Keratinocyte (primary cell): ENCODE results near the gene PRDX5. TPM values are rescaled to one million over a fixed set of nuclear protein-coding genes. Genes with fewer than 3 reads are reported as not detected.

Source experiments
- DNase-seq: peaks from one replicate; pipeline ENCODE4 v3.0.0-alpha.2; 2011; ENCODE audit warnings: low read depth, missing footprints, low spot score
- FAIRE-seq: peaks from 2 replicates; lab custom pipeline; 2011; peaks lifted over from hg19 to GRCh38; lab: Jason Lieb, UNC
- H2AFZ ChIP-seq: 2 replicates; pipeline ENCODE4 v1.6.0; 2012; ENCODE audit warnings: low read length, control low read depth, inconsistent platforms; ENCODE audit not compliant: control insufficient read depth
- H3K27ac ChIP-seq: 2 replicates; pipeline ENCODE4 v1.5.1; 2011; ENCODE audit warnings: low read length; ENCODE audit not compliant: control insufficient read depth, insufficient read depth
- H3K27me3 ChIP-seq: 3 replicates; pipeline ENCODE4 v1.6.0; 2011; ENCODE audit warnings: low read length; ENCODE audit not compliant: control insufficient read depth, insufficient read depth; ENCODE audit errors: extremely low read depth
- H3K36me3 ChIP-seq, 2 experiments: 2 replicates in 1 of 2; 3 replicates in 1 of 2; pipeline ENCODE4 v1.5.1; 2011; ENCODE audit warnings: low read length in 2 of 2, mild to moderate bottlenecking in 1 of 2; ENCODE audit not compliant: control insufficient read depth in 2 of 2, insufficient read depth in 2 of 2; ENCODE audit errors: extremely low read depth in 1 of 2
- H3K4me1 ChIP-seq: 3 replicates; pipeline ENCODE4 v1.5.1; 2011; ENCODE audit warnings: low read length; ENCODE audit not compliant: control insufficient read depth, insufficient read depth; ENCODE audit errors: extremely low read depth
- H3K4me2 ChIP-seq: 3 replicates; pipeline ENCODE4 v1.6.0; 2011; ENCODE audit warnings: low read depth, low read length; ENCODE audit not compliant: control insufficient read depth, insufficient read depth; ENCODE audit errors: extremely low read depth
- H3K4me3 ChIP-seq, 3 experiments: fragments of 200-600 bp in 1 of 3; sonication (generic) in 1 of 3; 2 replicates in 2 of 3; 3 replicates in 1 of 3; pipeline ENCODE4 v1.5.1; 2011 to 2016; ENCODE audit warnings: low read length in 3 of 3, mild to moderate bottlenecking in 3 of 3, control low read depth in 2 of 3, inconsistent platforms in 1 of 3, low read depth in 1 of 3, mixed read lengths in 1 of 3, mixed run types in 1 of 3, moderate library complexity in 1 of 3; ENCODE audit not compliant: control insufficient read depth in 2 of 3, insufficient read depth in 2 of 3; ENCODE audit errors: extremely low read depth in 1 of 3
- H3K79me2 ChIP-seq: 2 replicates; pipeline ENCODE4 v1.6.0; 2012; ENCODE audit warnings: low read length; ENCODE audit not compliant: control insufficient read depth, insufficient read depth
- H3K9ac ChIP-seq: 3 replicates; pipeline ENCODE4 v1.6.0; 2011; ENCODE audit warnings: low read length; ENCODE audit not compliant: control insufficient read depth, insufficient read depth; ENCODE audit errors: extremely low read depth
- H3K9me1 ChIP-seq: 3 replicates; pipeline ENCODE4 v1.6.0; 2011; ENCODE audit warnings: low read length; ENCODE audit not compliant: control insufficient read depth, insufficient read depth; ENCODE audit errors: extremely low read depth
- H3K9me3 ChIP-seq: 2 replicates; pipeline ENCODE4 v1.5.1; 2012; ENCODE audit warnings: low read depth, low read length; ENCODE audit not compliant: control insufficient read depth
- H4K20me1 ChIP-seq: 3 replicates; pipeline ENCODE4 v1.6.0; 2011; ENCODE audit warnings: low read length; ENCODE audit not compliant: control insufficient read depth, insufficient read depth; ENCODE audit errors: extremely low read depth
- CTCF ChIP-seq, 3 experiments: IDR thresholded peaks in 1 of 3; conservative IDR thresholded peaks in 1 of 3; optimal IDR thresholded peaks in 1 of 3; 2 replicates in 2 of 3; 3 replicates in 1 of 3; pipeline versions ENCODE3 to v1.5.1; 2011; ENCODE audit warnings: low read length in 3 of 3, mild to moderate bottlenecking in 3 of 3, moderate library complexity in 2 of 3, control low read depth in 1 of 3, inconsistent platforms in 1 of 3; ENCODE audit not compliant: insufficient read depth in 2 of 3; ENCODE audit errors: extremely low read depth in 1 of 3
- EZH2 ChIP-seq: IDR thresholded peaks from one replicate; pipeline ENCODE4 v1.6.1; 2012; ENCODE audit warnings: inconsistent platforms, mild to moderate bottlenecking, low read length, moderate library complexity
- dilution Hi-C: fragments of 300-500 bp; cut with MboI; formaldehyde crosslinking; loops from one replicate; pipeline ENCODE4 v1.7.0; 2020; ENCODE audit warnings: low sequenced_read_pairs; ENCODE audit not compliant: extremely low pct_ligation_motif_present
- polyA plus RNA-seq, 5 experiments: library from polyadenylated mRNA; depleted of rRNA in 3 of 5; stranded (reverse) in 3 of 5; stranded (forward) in 1 of 5; unstranded in 1 of 5; fragments of >200 nt; gene quantifications; 1 replicate in 1 of 5; 2 replicates in 3 of 5; 3 replicates in 1 of 5; pipeline versions ENCODE4 v1.2.1 to v1.2.3, GENCODE V29; 2011 to 2012; ENCODE audit warnings: missing spikeins in 2 of 5, low read depth in 1 of 5, low replicate concordance in 1 of 5

Gene PRDX5
- polyA plus RNA-seq, 1 donor (not counting 4 experiments of a cell fraction or from before 2014, with no cell fraction given), result 590 TPM

- no peak overlapping the region for H2AFZ ChIP-seq
- no peak overlapping the region for H3K4me3 ChIP-seq
- H3K9me1 ChIP-seq, result no peaks in the 10 kb centered on the region
- H3K9ac ChIP-seq, result no peak overlapping the region
- peaks cover 37% of the 10 kb centered on the region for H3K4me1 ChIP-seq
- FAIRE-seq (no peak), DNase-seq (no peak)
- no peaks in the 10 kb centered on the region for H3K79me2 ChIP-seq
- no peak for TF ChIP-seq CTCF (optimal IDR thresholded peaks at IDR 0.05 in 1 of 3, IDR thresholded peaks at IDR 0.05 in 1 of 3, conservative IDR thresholded peaks at IDR 0.05 in 1 of 3; ENCODE audit: extremely low read depth in 1 of 3, insufficient read depth in 2 of 3, low read length in 3 of 3)
- no peak for TF ChIP-seq EZH2
- no peaks in the 10 kb centered on the region for H3K9me3 ChIP-seq
- H4K20me1 ChIP-seq, result no peaks in the 10 kb centered on the region
- H3K4me2 ChIP-seq, result no peak overlapping the region
- H3K27ac ChIP-seq, result no peak overlapping the region
- no peaks in the 10 kb centered on the region for H3K27me3 ChIP-seq
- dilution Hi-C loops, result no loop called here
- H3K36me3 ChIP-seq, result peaks cover 0 to 5% of the 10 kb centered on the region in 2 experiments
Measured at GRCh38 chr11:64327993-64328392, 10.1 kb downstream of the PRDX5 start.

- H3K9ac ChIP-seq, result no peak overlapping the region
- FAIRE-seq (no peak), DNase-seq (no peak)
- no peaks in the 10 kb centered on the region for H3K9me3 ChIP-seq
- no peaks in the 10 kb centered on the region for H3K27me3 ChIP-seq
- no peak for TF ChIP-seq EZH2
- TF ChIP-seq CTCF (optimal IDR thresholded peaks at IDR 0.05 in 1 of 3, IDR thresholded peaks at IDR 0.05 in 1 of 3, conservative IDR thresholded peaks at IDR 0.05 in 1 of 3; ENCODE audit: extremely low read depth in 1 of 3, insufficient read depth in 2 of 3, low read length in 3 of 3), result no peak
- H3K9me1 ChIP-seq, result no peaks in the 10 kb centered on the region
- no peaks in the 10 kb centered on the region for H3K79me2 ChIP-seq
- no peak overlapping the region for H2AFZ ChIP-seq
- H3K27ac ChIP-seq, result no peak overlapping the region
- H4K20me1 ChIP-seq, result no peaks in the 10 kb centered on the region
- no peaks in the 10 kb centered on the region for H3K36me3 ChIP-seq
- H3K4me2 ChIP-seq, result no peak overlapping the region
- peaks cover 18% of the 10 kb centered on the region for H3K4me1 ChIP-seq
- dilution Hi-C loops, result no loop called here
- no peak overlapping the region for H3K4me3 ChIP-seq
Measured at GRCh38 chr11:64330888-64331287, 13.0 kb downstream of the PRDX5 start.
